ENCODE results near the gene PLA2G4E.

- TF ChIP-seq, protein P1, sequence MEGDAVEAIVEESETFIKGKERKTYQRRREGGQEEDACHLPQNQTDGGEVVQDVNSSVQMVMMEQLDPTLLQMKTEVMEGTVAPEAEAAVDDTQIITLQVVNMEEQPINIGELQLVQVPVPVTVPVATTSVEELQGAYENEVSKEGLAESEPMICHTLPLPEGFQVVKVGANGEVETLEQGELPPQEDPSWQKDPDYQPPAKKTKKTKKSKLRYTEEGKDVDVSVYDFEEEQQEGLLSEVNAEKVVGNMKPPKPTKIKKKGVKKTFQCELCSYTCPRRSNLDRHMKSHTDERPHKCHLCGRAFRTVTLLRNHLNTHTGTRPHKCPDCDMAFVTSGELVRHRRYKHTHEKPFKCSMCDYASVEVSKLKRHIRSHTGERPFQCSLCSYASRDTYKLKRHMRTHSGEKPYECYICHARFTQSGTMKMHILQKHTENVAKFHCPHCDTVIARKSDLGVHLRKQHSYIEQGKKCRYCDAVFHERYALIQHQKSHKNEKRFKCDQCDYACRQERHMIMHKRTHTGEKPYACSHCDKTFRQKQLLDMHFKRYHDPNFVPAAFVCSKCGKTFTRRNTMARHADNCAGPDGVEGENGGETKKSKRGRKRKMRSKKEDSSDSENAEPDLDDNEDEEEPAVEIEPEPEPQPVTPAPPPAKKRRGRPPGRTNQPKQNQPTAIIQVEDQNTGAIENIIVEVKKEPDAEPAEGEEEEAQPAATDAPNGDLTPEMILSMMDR (IDR thresholded peaks at IDR 0.05), result no peak
- TF ChIP-seq, protein P2, sequence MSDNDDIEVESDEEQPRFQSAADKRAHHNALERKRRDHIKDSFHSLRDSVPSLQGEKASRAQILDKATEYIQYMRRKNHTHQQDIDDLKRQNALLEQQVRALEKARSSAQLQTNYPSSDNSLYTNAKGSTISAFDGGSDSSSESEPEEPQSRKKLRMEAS (IDR thresholded peaks at IDR 0.05), result no peak
- no peak for TF ChIP-seq RAD21 (conservative IDR thresholded peaks at IDR 0.05 in 1 of 2, IDR thresholded peaks at IDR 0.05 in 1 of 2)
- no peak for TF ChIP-seq CBX8 (IDR thresholded peaks at IDR 0.05)
- TF ChIP-seq CEBPB (IDR thresholded peaks at IDR 0.05), result no peak
- TF ChIP-seq POLR2A (IDR thresholded peaks at IDR 0.05; ENCODE audit: low read length), result no peak
- TF ChIP-seq, protein P3, sequence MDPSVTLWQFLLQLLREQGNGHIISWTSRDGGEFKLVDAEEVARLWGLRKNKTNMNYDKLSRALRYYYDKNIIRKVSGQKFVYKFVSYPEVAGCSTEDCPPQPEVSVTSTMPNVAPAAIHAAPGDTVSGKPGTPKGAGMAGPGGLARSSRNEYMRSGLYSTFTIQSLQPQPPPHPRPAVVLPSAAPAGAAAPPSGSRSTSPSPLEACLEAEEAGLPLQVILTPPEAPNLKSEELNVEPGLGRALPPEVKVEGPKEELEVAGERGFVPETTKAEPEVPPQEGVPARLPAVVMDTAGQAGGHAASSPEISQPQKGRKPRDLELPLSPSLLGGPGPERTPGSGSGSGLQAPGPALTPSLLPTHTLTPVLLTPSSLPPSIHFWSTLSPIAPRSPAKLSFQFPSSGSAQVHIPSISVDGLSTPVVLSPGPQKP (IDR thresholded peaks at IDR 0.05; ENCODE audit: low read depth, low read length), result no peak
- no peak for TF ChIP-seq NFE2L2 (conservative IDR thresholded peaks at IDR 0.05; ENCODE audit: low read length)
- no peak for TF ChIP-seq EP300 (IDR thresholded peaks at IDR 0.05)
- no peak for TF ChIP-seq KDM1A (IDR thresholded peaks at IDR 0.05; ENCODE audit: low read depth)
- TF ChIP-seq REST (IDR thresholded peaks at IDR 0.05), result no peak
- no peak for TF ChIP-seq JUN (IDR thresholded peaks at IDR 0.05)
- TF ChIP-seq HDAC2 (IDR thresholded peaks at IDR 0.05), result no peak
- no peak for TF ChIP-seq HOXB13 (CRISPR knock-in tag; IDR thresholded peaks at IDR 0.05; ENCODE audit: low read depth)
These were observed 24.4 kb upstream of the PLA2G4E start for GRCh38 chr15:42045211-42045615.
